Loucy (cell line): Measurements from ENCODE around the gene ZC2HC1B.

Experiments
- CTCF ChIP-seq: fragments of 200-600 bp; sonication (generic); conservative IDR thresholded peaks from 2 replicates; pipeline ENCODE4 v1.5.1; 2014; ENCODE audit warnings: mild to moderate bottlenecking, antibody characterized with exemption, low read length
- EZH2phosphoT487 ChIP-seq: fragments of 200-600 bp; IDR thresholded peaks from 2 replicates; pipeline ENCODE4 v1.6.1; 2018; ENCODE audit warnings: antibody characterized with exemption, mild to moderate bottlenecking, moderate library complexity, borderline replicate concordance

- peak; percentile 99 for TF ChIP-seq CTCF
- no peak for TF ChIP-seq EZH2phosphoT487
Observed at GRCh38 chr6:143940011-143940597, 75.8 kb downstream of the ZC2HC1B start.
